Esophagus squamous epithelium (tissue), 4 donors: ENCODE results near the gene TNFRSF11A.

Experiments used
- CTCF ChIP-seq, 6 experiments: fragments of 450-650 bp in 4 of 6; fragments of 200-600 bp in 2 of 6; sonication (generic) in 2 of 6; IDR thresholded peaks; one replicate each; pipeline ENCODE4 v1.5.1; 2016 to 2019; ENCODE audit warnings: antibody characterized with exemption in 6 of 6, mild to moderate bottlenecking in 4 of 6, moderate library complexity in 4 of 6
- POLR2A ChIP-seq, 4 donors: fragments of 450-650 bp; IDR thresholded peaks; one replicate each; pipeline ENCODE4 v1.6.1; 2017; ENCODE audit warnings: antibody characterized with exemption in 4 of 4, mild to moderate bottlenecking in 4 of 4, moderate library complexity in 3 of 4

GRCh38 chr18:62368100-62368499 is 43.0 kb downstream of the TNFRSF11A start:
- TF ChIP-seq CTCF (IDR thresholded peaks at IDR 0.05) (no peak), POLR2A (IDR thresholded peaks at IDR 0.05) (no peak)
